Stimulated activated CD8-positive, alpha-beta memory T cell treated with anti-CD3 and anti-CD28 coated beads, Interleukin-15, amount 100 ng/mL, for 48 hours (primary cell): ENCODE results near the gene SPRY2.
A peak's percentile ranks its signal among the peaks of the same experiment; 100 is the strongest.
"Not testable (repeated sequence)": the region's sequence is repeated elsewhere in the genome, so short reads cannot be mapped to it uniquely, and the experiment has no call there.

Source experiments
- DNase-seq, 2 donors: peaks; one replicate each; pipeline ENCODE4 v3.0.0-alpha.2; 2020; ENCODE audit warnings: low read depth in 2 of 2

The SPRY2 gene, protein sequence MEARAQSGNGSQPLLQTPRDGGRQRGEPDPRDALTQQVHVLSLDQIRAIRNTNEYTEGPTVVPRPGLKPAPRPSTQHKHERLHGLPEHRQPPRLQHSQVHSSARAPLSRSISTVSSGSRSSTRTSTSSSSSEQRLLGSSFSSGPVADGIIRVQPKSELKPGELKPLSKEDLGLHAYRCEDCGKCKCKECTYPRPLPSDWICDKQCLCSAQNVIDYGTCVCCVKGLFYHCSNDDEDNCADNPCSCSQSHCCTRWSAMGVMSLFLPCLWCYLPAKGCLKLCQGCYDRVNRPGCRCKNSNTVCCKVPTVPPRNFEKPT

GRCh38 chr13:80341101-80341755, at the start of gene SPRY2:
Gene SPRY2, minus strand, starts transcription at chr13:80341126. Its CDS starts 3,421 bp downstream, at chr13:80337705.
- peak in 1 of 2 donors; percentile 31 for DNase-seq

DNA sequence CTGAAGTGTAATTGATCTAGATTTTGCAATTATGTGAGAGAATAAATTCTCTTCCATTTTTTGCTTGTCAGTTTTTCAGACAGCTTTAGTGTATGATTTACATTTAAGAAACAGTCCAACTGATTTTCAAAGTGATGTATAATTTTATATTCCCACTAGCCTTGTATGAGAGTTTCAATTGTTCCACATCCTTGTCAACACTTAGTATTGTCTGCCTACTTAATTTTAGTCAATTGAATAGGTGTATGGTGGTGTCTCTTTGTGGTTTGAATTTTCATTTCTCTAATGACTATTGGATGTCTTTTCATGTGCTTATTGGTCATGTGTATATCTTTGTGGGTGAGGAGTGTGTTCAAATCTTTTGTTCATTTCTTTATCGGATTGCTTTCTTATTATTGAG, 49.4 kb upstream of the SPRY2 start:
- DNase-seq = no peak

DNA sequence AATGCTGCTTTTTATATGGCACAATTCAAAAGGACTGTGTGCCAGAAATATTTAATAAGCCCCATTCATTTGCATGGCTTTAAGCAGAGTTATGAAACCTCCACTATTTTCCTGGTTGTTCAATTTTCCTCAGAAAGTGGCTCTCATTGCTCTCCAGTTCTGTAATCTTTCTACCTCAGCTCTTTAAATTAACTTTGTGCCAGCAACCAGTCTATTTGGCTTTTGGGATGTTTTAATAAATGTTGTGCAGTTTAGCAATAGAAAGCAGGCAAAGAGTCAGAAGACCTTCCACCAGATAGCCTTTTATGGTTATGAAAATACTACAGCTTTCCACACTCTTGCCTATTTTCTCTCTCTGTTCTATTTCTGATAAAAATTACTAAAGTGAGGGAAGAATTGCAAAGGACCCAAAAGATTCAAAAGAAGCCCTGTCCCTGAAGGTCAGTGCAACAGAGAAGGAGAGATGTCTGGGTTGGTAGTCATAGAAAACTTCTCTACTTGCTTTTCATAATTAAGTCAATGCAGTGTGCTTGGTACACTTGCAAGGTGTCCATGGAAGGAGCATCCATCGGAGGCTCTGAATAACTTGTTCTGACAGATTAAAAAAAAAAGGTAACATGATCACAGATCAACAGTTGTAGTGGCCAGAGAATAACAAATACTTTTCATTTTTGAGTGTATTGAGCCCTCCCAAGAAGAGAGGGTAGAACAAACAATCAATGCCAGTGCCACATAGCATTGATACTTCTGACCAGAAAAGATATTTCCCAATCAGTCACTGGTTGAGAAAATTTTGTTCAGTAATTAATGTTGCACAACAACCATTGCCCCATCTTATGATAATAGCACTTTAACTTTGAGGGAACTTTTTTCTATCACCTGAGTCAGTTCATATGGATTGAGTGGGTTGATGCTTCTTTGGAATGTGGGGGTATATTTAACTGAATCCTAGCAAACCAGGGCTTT, 48.4 kb upstream of the SPRY2 start:
- DNase-seq = no peak

- DNase-seq = no peak
Measured at GRCh38 chr13:80388506-80388905, 47.6 kb upstream of the SPRY2 start.

DNA sequence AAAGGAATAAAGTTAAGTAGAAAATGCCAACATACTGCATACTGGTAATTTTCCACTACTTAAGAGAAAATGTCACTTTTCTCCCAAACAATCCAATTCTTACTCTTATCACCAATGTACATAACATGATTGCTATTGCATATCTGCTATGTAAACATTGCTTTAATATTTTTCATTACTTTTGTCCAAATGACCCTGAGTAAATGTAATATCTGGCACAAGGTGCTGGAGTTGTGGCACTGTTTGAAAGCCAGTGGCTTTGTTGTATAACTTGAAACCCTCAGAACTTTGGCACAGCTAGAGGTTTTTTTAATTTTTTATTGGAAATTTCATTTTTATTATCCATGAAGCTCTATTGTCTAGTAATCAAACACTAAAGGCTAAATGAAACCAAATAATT, 45.7 kb upstream of the SPRY2 start:
- DNase-seq = no peak

DNA sequence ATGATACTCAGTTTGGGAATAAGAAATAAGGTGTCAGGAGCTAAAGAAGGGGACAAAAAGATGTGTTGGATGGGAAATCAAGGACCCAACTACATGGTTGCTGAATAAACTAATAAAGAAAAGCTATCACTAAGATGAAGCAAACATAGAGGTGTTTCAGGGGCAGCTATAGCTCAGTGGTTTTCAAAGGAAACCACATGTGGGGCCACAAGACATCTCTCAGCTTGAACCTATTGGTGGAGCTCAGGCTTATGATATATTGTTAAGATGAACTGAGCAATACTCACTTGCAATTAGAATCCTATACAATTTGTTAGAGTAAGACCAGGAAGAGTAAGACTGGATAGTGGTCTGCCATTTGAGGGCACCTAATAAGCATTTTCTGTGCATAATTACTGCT, 45.1 kb upstream of the SPRY2 start:
- no peak for DNase-seq

DNA sequence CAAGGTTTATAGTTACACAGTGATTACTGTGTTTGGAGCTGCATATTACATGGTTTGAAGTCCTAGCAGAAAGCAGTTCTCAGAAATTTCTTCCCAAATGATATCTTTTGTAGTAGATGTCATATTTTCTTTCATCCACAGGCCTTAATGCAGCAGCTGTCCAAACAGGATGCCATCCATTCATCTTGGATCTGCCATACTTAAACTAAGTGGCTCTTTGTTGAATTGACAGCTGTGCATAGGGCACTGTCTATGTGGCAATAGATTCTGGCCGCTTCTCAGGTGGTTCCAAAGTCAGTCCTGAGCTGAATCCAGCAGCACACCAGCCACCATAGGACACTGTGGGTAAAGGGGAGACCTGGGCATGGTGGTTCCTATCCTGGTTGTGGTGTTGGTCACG, 41.6 kb upstream of the SPRY2 start:
- no peak for DNase-seq

DNA sequence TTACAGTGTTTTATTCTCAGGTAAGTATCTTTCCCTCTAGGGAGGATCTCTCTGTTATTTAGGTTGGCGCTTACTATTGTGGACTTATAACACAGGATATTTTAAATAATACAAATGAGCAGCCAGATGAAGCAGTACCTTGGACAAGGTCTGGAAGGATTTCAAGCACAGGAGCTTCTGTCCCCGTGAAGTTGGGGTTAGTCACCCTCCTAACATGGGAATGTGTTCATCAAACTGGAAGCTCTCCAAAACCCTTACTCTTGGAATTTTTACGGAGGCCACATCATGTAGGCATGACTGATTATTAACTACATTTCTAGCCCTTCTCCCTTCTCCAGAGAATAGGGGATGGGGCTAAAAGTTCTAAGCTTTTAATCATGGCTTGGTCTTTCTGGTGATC, 38.3 kb upstream of the SPRY2 start:
- no peak for DNase-seq

DNA sequence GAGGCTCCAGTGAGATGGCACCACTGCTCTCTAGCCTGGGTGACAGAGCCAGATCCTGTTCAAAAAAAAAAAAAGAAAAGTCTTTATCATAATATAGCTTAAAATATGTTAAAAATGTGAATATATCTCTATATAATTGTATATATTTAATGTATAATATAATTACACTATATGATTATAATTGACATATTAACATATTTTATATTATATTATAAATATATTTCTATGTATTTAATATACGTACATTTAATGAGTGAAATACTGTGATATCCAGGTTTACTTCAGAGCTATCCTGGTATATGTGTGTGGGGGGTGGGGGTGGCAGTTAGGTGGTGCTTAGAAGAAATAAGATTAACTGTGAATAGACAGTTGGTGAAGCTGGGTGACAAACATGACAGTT, 35.6 kb upstream of the SPRY2 start:
- no peak for DNase-seq

DNA sequence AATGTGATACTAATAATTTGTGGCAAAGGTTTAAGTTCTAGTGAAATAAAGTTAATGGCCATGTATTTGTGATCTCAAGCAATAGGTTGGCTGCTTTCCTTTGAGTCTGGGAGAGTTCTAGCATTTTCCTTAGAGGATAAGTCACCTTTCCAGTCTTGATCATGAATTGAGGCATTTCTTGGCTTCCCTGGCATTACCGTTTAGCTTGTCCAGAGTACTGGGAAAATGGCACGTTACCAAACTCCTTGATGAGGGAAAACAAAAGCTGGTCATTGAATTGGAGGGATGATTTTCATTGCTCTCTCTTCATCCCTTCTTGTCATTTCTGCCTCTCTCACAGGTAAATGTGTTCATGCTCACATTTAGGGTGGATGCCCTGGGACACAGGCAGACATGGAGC, 34.0 kb upstream of the SPRY2 start:
- DNase-seq = no peak

- DNase-seq = no peak
Measured at GRCh38 chr13:80374444-80374843, 33.5 kb upstream of the SPRY2 start.

DNA sequence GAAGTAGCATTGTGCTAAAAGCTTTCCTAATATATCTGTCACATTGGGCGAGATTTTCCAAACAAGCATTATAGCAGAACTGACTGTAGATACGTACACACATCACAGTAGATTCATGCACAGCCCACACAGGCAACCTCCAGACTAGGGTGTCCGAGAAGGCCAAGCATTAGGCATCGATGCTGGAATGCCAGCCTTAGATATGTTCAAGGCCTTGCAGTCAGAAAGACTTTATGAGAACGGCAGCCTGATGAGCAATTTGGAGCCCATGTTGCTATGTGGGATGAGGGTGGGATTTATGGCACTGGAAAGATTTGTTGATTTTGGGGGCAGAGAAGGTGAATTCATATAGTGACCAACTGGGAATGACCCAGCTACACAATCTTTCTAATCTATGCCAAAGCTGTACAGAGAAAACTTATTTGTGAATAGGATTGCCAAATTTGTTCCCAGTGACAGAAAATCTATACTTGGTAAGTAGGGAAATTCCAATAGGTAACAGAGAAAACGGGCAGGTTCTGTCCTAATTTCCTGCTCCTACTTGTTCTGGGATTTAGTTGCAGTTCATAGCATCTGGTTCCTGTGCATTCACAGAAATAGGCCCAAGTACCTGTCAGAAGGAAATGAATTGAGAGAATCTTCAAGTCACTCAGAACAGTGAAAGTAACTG, 31.0 kb upstream of the SPRY2 start:
- no peak for DNase-seq

- no peak for DNase-seq
Measured at GRCh38 chr13:80367473-80367872, 26.5 kb upstream of the SPRY2 start.

GRCh38 chr13:80363890-80364503, 23.1 kb upstream of the SPRY2 start:
- no peak for DNase-seq

- no peak for DNase-seq
Measured at GRCh38 chr13:80362481-80362880, 21.6 kb upstream of the SPRY2 start.

DNA sequence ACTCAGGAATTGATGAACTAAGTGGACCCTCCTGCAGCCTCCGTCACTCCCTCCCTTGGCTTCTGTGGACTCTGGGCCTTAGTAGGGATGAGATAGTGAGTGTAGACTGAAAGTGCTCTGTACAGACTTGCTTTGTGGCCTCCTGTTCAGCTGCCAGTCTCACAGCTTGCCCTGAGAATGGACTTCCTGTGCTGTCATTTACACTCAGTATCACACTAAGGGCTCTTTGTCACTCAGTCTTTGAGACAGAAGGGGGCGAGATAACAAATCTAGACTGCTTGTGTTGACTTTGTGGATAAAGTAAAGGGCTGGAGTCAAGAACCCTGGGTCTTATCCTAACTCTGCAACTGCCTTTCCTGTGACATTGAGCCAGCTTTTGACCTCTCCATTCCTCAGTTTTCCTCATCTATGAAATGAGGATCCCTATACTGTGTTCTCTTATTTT, 21.0 kb upstream of the SPRY2 start:
- DNase-seq = no peak

DNA sequence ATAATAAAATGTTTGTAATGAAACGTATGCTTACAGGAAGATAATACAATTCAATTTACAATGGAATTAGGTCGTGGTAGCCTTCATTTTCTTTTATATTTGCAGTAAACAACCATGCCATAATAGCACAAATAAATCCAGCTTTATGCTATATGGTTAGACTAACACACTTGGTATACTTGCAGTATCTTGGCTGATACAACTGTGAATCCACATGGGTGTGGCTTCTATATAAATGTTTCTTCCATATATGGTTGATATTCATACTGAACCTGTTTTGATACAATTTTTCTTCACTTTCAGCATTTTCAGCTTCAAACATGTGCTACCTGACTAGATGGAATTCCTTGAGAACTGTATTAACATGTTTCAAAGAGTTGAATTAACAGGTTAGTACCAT, 20.4 kb upstream of the SPRY2 start:
- no peak for DNase-seq

DNA sequence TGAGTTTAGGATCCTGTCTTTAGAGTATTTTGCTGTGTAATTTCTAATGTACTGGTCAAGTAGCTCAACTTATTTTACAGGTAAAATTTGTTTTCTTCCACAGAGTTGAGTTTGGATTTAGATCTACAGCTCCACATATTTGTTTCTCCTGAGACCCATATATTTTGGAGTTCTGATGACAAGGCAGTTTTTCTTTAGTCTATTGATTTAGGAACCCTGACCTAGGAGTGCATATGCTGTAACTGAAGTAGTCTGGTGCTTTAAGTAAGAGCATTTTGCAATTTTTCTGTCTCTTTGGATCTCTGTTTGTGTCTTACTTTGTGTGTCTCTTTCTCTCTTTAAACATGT, 19.5 kb upstream of the SPRY2 start:
- DNase-seq = no peak

DNA sequence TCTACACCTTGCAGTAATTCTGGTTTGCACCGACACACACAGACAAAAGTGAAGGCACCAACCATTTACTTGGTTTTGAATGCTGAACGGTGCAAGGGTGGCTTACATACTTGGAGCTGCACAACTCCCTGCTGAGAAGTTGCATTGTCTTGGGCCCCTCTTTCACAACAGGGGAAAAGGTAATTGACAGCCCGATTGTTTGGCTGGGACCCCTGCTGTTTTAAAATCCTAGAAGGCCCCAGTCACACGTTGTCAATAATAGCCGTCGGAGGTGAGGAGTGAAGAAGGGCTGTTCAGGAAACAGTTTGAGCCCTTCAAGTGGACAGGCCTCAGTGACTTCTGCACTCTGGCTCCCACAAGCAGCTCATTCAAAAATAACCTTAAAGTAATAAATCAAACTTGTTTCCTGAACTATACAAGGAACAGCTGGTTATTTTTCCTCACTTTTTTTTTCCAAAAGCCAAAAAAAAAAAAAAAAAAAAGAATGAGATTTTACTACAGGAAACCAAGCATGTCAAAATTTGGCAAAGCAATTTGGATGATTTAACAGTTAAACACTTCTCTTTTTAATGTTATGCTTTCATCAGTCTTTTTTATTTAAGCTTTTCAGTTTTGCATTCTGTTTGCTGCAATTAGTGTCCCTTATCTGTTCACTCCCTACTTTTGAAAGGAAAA, 19.0 kb upstream of the SPRY2 start:
- no peak for DNase-seq

GRCh38 chr13:80359414-80359777, 18.5 kb upstream of the SPRY2 start:
- no peak for DNase-seq

GRCh38 chr13:80355496-80356094, 14.7 kb upstream of the SPRY2 start:
- DNase-seq = not testable (repeated sequence)
